ENCODE measurements around the gene SPSB2.

DNA sequence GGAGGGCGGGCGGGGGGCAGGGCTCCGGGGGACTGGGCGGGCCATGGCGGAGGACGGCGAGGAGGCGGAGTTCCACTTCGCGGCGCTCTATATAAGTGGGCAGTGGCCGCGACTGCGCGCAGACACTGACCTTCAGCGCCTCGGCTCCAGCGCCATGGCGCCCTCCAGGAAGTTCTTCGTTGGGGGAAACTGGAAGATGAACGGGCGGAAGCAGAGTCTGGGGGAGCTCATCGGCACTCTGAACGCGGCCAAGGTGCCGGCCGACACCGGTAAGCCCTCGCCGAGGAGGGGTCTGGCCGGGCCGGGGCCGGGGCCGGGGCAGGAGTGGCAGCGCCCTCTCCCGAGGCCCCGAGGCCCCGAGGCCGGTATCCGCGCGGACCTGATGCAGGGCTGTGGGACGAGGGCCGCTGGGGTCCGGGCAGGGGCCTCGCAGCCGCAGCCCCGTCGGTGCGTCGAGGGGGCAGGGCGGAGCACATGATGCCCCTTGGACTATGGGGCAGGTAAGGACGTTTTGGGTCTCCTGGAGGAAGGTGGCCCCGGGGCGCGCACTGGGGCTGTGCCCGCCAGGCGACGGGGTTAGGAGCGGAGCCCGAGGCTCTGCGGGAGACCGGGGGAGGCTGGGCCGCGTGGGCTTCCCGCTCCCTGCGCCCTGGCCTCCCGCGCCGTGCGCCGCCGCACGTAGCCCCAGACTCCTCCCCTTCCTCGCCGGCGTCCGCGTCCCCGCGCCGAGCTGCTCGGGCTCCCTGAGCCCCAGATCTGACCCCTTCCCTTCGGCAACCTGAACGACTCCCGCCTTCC lies 5.5 kb downstream of the SPSB2 start, which contains the start of gene TPI1:
- TF ChIP-seq, protein P1, sequence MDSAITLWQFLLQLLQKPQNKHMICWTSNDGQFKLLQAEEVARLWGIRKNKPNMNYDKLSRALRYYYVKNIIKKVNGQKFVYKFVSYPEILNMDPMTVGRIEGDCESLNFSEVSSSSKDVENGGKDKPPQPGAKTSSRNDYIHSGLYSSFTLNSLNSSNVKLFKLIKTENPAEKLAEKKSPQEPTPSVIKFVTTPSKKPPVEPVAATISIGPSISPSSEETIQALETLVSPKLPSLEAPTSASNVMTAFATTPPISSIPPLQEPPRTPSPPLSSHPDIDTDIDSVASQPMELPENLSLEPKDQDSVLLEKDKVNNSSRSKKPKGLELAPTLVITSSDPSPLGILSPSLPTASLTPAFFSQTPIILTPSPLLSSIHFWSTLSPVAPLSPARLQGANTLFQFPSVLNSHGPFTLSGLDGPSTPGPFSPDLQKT (IDR thresholded peaks at IDR 0.05; ENCODE audit: borderline replicate concordance, low read depth, low read length) = no peak
- TF ChIP-seq, protein P2, sequence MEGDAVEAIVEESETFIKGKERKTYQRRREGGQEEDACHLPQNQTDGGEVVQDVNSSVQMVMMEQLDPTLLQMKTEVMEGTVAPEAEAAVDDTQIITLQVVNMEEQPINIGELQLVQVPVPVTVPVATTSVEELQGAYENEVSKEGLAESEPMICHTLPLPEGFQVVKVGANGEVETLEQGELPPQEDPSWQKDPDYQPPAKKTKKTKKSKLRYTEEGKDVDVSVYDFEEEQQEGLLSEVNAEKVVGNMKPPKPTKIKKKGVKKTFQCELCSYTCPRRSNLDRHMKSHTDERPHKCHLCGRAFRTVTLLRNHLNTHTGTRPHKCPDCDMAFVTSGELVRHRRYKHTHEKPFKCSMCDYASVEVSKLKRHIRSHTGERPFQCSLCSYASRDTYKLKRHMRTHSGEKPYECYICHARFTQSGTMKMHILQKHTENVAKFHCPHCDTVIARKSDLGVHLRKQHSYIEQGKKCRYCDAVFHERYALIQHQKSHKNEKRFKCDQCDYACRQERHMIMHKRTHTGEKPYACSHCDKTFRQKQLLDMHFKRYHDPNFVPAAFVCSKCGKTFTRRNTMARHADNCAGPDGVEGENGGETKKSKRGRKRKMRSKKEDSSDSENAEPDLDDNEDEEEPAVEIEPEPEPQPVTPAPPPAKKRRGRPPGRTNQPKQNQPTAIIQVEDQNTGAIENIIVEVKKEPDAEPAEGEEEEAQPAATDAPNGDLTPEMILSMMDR (tag by site-specific recombination; IDR thresholded peaks at IDR 0.05) = peak; percentile 10; the same call in 1 of the 2 replicates
- TF ChIP-seq ZNF76 (tag by site-specific recombination; IDR thresholded peaks at IDR 0.05; ENCODE audit: borderline replicate concordance, low read depth) = peak; percentile 64; the same call in 1 of the 2 replicates
- peak; percentile 57; the same call in 1 of the 2 replicates for TF ChIP-seq ZXDB (tag by site-specific recombination; IDR thresholded peaks at IDR 0.05)
- TF ChIP-seq SP7 (tag by site-specific recombination; IDR thresholded peaks at IDR 0.05) = peak; percentile 48; the same call in 1 of the 2 replicates
- TF ChIP-seq ZNF2 (tag by site-specific recombination; IDR thresholded peaks at IDR 0.05) = 0 out of 2 replicates have a peak, but pooled peaks have one; percentile 8
